NCI-H1417 (cell line): ENCODE data around the gene GTF3C5.
"Not testable (repeated sequence)": the region's sequence is repeated elsewhere in the genome, so short reads cannot be mapped to it uniquely, and the experiment has no call there.

Experiments
- DNase-seq, 3 experiments: peaks; one replicate each; lab custom pipeline; 2025; lab: John Stamatoyannopoulos, UW

Gene GTF3C5

DNA sequence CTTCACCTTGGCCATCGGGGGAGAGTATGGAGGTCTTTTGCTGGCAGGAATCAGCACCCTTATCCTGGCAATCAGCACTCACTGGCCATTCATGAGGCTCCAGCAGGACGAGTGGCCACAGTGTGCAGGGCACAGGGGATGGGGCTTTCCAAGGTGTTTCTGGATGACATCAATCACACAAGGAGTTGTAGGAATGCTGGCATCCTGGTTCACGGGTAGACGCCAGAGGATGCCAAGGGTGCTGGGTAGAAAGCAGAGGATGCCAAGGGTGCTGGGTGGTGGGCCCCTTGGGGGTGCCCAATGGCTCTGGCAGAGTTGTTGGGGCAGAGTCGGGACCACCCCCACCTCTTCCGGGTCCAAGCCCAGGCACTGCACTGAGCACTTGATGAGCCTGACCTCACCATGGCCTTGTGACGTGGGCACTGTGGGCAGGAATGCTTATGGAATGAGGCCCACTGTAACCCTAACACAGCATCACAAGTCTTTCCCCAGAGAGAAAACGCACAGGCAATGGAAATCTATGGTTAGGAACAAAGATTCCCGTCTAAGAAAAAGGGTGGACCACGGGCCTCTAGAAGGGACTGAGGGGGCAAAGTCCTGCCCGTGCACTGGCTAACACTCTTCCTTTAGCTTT lies 60.1 kb downstream of the GTF3C5 start:
- no peak for DNase-seq

DNA sequence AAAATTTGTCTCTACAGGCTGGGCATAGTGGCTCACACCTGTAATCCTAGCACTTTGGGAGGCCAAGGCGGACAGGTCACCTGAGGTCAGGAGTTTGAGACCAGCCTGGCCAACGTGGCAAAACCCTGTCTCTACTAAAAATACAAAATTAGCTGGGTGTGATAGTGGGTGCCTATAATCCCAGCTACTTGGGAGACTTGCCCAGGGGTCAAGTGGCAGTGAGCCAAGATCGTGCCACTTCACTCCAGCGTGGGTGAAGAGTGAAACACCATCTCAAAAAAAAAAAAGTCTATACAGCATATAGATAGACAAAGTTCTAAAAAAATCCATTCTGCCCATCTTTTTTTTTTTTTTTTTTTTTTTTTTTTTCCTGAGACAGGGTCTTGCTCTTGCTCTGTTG lies 63.6 kb downstream of the GTF3C5 start:
- DNase-seq = not testable (repeated sequence)

DNA sequence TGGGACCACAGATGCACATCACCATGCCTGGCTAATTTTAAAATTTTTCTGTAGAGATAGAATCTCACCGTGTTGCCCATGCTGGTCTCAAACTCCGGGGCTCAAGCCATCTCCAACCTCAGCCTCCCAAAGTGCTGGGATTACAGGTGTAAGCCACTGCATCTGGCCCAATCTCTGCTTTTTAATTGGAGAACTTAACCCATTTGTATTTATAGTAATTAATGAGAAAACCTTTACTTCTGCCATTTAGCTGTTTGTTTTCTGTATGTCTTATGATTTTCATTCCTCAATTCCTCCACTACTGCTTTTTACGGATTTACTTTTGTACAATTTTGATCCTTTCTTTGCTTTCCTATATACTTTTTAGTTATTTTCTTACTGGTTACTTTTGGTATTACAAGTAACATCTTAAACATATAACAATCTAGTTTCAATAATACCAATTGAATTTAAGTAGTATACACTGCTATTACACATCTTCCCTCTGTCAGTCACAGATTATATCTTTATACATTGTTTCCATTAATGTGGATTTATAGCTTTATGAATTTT lies 64.1 kb downstream of the GTF3C5 start:
- no peak for DNase-seq

DNA sequence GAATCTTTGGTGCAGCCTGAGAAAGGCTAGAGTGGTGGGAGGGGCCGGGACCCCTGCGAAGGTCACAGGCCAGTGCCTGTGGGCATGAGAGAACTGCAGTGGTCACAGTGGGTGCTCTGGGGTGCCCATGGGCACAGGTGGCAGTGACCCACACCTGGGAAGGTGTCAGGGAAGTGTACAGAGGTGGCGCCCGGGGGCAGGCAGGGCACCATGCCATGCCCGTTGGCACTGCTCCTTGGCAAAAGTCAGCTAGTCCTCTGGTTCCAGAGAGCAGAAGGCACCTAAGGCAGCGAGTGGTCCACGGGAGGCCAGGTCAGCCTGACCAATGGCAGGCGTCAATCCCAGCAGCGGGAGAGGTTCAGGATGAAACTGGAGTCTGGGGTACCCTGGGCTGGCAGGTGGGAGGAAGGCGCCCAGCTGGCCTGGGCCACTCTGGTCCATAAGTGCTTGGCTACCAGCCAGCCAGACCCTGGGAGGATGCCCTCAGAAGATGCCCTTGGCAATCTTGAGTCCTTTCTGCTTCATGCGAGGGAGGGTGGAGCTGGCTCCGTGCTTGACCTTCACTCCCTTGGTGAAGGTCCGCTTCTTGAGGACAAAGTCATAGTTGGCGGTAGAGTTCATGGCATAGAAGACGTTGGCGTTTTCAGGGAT lies 67.4 kb downstream of the GTF3C5 start:
- DNase-seq = no peak

DNA sequence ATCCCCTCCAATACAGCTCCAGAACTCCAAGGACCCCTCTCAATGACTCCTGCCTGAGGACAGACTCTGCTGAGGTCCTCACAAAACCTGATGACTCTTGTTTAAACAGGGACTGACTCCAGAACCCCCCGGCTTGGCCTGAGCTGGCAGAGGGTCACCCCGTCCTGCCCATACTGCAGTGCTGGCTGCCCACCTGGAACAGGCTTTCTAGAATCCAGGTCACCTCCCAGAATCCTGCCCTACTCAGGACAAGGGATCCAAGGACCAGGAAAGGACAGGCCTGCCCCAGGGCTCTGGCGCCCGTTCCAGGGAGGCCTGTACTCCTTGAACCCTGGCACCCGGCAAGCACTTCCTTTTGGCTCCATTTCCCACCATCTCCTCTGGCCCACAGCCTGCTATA lies 68.1 kb downstream of the GTF3C5 start:
- no peak for DNase-seq

DNA sequence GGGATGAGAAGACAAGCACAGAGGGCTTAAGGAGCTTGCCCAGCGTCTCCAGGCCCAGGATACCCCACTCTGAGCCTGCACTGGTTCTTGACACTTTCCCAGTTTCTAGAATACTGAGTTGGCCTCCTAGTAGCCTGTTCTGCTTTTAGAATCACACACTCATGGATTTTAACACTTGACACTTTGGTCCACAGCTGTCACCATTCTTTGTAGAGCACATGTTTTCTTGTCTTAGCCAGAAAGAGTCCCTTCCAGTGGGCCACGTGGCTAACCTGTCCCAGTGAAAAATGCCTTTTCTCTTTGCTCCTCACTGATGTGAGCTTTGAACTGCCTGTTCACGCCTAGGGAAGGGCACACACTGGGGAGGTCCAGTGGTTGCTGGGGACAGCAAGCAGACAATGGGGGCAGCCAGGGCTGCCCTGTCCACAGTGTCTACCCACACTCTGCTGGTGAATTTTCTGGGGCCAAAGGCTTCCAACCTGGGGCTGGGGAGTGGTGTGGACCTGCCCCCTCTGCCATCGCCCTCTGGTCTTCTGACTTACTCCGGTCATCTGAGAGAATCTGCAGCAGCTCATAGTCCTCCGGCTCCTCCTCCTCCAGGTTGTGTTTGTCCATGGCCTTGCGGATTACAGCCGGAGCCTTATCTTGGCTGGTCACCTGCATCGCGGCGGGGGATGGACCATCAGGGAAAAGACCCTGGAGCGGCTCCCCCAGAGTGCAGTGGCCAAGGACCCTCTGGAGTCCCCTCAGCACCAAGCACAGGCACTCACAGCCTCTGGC lies 69.1 kb downstream of the GTF3C5 start:
- no peak for DNase-seq

DNA sequence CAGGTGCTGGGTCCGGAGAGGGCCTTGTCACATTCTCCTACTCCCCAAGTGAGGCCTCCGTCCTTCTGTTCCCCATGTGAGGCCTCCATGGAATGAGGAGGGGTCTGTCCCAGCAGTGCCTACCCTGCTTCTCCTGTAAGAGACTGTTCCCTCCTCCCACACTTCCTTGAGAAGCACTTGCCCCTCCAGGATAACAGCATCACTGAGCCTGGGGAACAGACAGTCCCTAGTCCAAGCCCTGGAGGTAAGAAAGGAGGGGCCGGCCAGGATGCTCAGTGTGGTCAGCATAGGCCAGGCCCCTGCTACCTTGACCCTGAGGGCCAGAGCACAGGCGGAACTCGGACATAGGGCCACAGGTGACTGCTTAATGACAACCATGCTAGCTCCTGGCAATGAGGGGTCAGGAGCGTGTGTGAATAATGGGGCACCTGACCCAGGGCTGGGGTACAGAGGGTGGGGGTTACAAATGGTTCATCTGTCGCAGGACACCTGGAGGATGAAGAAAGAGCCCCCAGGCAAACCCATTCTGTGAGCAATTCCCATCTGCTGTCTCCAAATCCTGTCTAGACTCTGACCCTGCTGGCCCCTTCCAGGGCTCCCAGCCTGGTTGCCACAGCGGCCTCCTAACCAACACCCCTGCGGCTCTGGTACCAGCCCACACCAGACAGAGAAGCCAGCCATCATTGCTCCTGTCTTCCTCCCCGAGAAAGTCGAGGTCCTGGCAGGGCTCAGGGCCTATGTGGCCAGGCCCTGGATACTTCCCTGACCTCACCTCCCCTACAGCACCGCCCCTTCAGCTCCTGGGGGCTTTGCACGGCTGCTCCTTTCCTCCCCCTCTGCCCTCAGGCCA lies 69.9 kb downstream of the GTF3C5 start:
- no peak for DNase-seq

DNA sequence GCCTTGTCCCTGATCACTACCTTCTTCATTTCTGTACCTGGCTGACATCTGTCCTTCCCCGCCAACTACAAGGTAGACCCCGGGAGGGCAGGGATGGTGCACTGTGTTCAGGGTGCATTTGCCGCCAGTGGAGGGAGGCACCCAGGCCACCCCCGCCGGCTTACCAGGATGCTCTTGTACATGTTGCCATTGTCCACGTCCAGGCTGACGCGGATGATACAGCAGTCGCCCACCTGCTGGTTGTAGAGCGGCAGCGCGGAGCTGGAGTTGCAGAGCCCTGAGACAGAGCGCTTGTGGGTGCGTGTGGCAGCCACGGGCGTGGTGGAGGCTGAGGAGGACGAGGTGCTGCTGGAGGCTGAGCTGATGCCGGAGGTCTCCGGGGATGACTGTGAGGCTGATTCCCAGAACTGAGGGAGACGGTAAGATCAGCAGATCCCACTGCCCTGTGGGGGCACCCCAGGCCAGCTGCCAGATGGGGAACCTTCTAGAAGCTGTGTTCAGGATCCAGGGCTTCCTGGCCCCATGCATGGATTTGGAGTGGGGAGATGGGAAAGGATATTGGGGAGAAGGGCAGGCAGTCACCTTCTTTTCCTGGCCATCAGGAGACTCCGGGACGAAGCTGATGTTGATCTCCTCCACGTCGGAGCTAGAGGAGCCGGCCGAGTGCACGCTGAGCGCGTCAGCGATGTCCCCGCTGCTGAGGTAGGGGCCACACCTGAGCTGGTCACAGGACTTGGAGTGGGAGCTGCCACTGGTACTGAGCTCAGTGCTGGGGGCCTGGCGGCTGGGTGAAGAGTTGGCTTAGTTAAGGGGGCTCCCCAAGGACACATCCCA lies 70.8 kb downstream of the GTF3C5 start:
- no peak for DNase-seq

DNA sequence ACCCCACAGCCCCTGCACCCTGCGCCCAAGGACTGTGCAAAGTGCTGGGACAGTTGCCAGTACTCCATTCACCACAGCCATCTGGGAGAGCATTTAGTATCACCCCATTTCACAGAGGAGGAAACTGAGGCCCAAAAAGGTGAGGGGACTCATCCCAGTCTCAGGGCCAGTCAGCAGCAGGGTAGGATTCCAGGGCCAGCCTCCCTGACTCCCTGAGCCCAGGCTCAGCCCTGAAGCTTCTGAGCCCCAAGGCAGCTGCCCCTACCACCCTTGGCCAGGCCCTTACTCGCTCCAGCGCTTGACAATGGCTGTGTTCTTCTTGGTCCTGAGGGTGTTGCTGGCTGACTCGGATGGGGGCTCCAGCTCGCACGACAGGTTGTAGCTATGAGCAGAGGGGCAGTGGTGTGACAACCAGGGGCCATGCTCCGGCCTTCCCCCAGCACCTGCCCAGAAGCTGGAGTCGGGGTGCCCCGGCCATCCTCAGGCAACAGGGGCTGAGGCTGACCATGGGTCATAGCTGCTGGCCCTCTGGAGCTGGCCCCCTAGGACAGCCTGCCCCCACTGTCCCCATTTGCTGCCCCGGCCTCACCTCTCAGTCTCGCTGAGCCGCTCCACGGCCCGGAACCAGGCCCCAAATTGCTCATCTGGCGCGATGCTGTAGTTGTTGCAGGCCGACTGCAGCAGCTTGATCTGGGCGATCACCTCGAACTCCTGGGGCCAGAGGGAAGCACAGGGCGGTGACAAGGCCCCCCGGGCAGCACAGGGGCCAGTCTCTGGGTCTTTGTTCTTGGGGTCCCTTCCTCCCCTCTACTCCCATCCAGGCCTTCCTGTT lies 71.6 kb downstream of the GTF3C5 start:
- no peak for DNase-seq

DNA sequence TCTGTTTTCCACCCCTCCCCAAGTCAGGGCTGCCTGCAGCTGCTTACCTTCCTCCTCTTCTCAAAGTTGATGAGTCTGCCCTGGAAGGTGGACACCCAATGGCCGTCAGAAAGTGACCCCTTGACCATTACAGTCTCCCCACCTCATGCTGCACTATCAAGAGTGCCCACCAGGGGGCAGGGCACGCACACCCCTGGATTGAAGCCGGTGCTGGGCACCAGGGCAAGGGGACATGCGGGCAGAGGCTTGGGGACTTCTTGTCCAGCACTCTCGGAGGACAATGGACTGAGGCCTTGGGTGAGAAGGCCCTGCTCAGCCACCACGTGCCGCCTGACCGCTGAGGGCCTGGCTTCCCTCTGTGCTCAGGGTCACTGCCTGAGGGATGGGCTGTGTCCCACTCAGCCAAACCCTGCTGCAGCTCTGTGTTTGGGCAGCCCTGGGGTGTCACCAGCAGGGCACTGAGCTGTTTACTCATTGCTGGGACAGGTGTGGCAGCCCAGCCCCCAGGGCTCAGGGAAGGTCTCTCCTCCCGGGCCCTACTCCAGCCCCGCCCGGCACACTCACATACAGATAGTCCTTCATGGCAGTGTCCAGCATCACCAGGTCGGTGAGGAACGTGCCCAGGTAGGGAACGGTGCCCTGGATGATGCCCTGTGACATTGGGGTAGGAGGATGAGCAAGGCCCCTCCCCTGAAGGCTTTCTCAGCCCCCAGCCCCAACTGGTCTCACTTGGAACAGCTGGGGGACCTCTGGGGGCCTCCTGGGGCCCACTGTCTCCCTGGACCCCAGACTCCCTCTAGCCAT lies 72.6 kb downstream of the GTF3C5 start:
- DNase-seq = peak; percentile 4 to 78 (median 42)

DNA sequence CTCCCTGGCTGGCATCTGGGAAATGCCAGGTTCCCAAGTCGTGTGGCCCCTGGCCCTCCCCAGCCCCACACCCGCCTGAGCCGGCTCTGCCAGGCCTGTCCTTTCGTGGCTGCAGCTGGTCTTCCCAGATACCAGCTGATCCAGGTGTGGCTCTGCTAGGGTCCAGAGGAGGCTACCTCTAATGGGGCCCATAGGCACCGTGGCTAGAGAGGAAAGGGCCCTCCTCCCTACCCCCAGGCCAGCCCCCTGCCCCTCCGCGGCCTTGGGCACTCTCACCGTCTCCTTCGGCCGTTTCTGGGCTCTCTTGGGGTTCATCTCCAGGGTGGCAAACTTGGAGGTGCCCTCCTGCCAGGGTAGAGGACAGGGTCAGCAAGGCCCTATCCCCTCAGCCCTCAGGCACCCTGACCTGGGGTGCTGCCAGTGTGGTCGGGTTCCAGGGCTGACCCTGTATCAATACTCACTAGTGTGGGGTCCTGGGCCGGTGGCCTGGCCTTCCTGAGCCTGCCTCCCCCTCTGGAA lies 73.2 kb downstream of the GTF3C5 start:
- no peak for DNase-seq

DNA sequence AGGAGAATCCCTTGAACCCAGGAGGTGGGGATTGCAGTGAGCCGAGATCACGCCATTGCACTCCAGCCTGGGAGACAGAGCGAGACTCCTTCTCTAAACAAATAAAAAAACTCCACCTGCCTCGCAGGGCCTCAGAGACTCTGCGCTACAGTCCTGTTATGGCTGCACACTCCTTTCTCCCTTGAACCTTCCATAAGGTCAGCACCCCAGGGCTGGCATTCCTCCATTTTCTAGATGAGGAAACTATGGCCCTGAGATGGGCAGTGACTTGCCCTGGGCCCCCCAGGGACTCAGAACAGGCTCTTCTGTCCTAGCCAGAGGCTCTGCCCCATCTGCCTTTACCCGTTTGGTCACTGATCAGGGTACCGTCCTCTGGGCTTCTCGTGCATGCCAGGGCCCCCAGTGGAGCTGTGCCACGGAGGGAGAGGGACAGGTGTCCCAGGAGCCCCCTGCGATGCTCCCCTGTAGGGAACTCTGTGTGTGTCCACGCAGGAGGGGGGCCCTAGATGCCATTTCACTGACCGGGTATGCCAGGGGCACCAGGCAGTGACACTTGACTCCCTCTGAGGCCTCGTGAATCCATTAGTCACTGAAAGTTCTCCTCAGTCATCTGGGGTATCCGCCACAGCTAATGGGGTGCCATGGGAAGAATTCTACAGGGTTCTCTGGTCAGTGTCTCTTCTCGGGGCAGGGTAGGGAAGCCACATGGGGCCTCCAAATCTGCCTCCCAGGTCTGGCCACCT lies 74.1 kb downstream of the GTF3C5 start:
- DNase-seq = no peak

DNA sequence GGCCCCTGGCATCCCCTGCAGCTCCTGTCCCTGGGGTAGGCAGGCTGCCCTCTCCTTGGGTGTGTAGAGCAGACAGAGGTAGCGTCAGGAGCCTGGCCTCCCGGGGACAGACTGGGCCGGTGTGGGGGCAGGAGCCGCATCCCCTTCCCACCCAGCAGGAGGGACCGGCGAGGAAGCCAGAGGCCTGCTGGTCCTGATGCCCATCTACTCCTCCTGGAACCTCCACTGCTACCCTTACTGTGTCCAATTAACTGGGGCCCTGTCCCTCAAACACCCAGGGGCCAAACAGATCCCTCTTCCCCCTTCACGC lies 74.6 kb downstream of the GTF3C5 start:
- no peak for DNase-seq

DNA sequence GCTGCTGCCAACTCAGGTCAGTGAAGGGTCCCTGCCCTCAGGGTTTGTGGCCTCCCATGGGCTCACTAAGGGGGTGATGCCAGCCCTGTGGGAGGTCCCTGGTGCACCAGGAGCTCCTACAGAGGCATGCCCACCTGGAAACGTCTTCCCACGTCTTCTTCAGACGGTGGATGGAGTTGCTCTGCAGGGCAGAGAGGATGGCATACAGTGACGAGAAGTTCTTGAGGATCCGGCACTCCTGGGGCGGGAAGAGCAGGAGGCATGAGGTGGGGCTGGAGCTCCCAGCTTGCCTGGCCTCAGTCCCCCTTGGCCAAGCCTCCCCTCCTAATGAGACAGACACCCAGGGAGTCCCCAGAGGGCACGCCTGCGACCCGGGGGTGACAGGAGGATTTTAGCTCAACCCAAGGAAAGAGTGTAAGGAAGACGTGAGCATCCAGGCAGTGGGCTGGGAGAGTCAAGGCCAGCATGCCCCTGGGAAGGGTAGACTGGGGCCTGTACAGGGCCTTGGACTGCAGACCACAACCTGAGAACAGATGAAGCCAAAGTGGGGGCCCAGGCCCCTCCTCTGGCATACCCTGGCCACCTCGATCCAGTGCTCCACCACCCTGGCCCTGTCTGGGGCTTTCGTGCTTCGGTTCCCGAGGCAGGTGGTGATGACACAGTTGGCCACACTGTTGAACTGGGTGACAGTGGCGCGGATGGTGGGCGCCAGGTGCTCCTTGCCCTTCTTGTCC lies 75.9 kb downstream of the GTF3C5 start:
- DNase-seq = no peak

DNA sequence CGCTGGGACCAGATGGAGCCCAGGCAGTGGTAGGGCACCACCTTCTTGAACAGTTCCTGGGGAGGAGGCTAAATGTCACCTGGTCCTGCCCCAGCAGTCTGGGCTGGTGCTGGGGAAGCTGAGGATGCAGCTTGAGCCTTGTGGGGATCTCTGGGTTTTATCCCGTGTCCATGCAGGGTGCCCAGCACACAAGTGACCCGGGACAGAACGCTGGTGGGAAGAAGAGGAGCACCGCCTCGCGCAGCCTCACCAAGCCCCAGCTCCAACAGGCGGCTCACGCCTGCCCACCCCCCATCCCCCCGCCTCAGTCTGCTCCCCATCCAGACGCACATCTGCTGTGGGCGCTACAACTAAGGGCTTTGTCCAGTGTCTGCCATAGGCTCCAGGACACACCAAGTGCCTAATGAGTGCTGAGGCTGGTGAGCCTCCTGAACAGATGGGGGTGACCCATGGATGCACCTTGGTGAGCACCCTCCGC lies 76.5 kb downstream of the GTF3C5 start:
- DNase-seq = no peak
